GM21390 (cell line): ENCODE results near the gene IL34.

Experiments used
- ATAC-seq: cut with Tn5 transposase; IDR thresholded peaks from one replicate; pipeline ENCODE4 v1.9.1; 2021; ENCODE audit not compliant: unreplicated experiment

The IL34 gene

DNA sequence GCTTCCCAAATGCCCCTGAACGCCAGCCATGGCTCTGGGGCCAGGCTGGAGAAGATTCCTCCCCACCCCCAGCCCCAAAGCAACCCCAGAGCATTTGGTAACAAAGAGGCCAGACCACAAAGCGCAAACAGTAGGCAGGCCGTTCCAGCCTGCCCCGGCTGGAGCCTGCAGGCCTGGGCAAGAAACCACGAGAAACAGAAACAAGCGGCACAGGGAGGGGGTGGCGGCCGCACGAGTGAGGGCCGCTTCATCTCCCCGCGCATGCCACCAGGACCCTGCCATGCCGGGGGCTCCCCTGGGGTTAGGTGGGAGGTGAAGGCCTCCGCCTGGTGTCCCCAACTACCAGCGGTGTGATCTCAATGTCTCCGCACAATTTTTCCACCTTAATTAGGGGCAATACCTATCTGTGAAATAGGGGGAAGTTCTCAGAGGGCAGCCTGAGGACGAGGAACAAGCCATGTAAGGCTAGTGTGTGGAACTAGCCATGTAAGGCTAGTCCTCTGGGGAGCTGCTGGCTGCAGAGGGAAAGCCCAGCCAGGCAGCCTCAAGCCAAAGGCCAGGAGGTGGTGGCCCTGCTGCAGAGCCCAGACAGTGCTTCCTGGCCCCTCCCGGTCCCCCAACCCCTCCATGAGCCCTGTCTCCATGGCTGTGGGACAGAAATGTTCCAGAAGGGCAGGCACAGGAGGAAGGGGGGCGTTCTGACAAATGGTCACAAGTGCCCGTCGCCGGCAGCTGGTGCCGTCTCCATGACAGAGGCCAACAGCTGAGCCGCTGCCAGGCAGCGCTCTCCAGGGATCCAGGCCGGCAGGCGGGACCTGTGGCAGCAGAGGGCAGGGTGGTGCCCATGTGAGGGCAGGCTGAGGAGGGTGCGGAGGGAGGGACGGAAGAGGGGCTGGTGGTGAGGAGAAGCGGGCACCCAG, 54.0 kb downstream of the IL34 start:
- ATAC-seq, result no peak

DNA sequence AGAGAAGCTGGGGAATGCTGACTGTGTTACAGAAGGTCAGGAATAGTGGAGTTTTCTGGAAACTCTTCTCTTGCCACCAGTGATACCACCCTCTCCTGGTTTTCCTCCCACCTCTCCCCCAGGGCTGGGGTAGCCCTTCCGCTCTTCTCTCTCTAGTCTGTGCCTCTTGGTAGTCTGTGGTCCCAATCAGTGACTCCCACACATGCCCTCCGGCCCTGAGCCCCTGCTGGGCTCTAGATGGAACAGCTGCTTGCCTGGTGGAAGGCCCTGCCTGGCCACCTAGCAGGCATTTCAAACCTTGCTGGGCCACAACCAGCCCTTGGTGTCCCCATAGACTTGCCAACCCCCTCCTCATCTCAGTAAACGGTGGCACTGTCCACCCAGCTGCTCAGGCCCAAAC, 54.7 kb downstream of the IL34 start:
- ATAC-seq, result no peak

DNA sequence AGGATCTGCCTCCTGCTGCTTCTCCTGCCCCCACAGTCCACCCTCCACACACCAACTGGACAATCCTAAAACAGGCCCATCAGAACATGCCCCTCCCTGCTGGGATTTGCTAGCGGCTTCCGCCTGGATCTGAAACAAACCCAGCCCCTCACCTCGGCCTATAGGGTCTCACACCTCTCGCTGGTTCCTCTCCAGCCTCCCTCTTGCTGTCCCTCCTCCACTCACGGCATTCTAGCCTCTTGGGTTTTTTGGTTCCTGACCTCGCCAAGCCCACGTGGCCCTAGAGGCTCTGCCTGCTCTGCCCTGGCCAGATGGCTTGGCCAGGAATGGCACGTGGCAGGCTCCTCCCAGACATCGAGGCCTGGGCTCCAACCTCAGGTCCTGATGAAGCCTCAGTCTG, 55.2 kb downstream of the IL34 start:
- ATAC-seq, result no peak

DNA sequence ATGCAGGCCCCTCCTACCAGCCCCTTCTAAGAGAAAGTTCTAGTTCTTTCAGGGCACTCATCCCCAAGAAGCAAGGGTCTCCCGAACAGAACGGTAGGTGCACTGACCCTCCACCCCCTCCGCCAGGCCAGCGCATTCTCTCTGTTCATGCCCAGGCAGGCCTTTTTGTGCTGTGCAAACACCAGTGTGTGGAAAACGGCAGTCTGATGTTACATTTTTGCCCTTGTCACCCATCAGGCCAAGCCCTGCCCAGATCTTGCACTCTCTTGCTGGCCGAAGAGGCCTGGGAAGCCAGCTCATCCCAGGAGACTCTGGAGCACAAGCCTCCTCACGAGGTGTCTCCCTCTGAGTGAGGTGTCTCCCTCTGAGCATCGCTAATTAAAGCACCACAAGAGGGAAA, 55.6 kb downstream of the IL34 start:
- ATAC-seq, result no peak

DNA sequence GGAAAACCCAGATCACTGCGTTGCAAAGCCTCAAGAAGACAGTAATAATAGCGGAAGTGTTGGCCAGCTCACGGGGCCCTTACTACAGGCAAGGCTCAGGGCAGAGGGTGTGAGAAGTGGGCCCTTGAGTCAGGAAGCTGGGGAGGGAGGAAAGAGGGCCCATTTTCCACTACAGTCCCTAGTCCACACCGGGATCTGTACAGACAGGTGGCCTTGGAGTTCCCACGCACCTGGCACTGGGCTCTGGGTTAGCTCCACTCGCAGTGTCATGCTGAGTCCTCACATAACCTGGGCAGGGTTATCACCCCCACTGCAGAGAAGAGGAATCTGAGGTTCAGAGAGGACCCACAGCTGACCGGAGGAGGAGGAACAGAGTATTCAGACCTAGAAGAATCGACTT, 56.3 kb downstream of the IL34 start:
- ATAC-seq, result no peak

DNA sequence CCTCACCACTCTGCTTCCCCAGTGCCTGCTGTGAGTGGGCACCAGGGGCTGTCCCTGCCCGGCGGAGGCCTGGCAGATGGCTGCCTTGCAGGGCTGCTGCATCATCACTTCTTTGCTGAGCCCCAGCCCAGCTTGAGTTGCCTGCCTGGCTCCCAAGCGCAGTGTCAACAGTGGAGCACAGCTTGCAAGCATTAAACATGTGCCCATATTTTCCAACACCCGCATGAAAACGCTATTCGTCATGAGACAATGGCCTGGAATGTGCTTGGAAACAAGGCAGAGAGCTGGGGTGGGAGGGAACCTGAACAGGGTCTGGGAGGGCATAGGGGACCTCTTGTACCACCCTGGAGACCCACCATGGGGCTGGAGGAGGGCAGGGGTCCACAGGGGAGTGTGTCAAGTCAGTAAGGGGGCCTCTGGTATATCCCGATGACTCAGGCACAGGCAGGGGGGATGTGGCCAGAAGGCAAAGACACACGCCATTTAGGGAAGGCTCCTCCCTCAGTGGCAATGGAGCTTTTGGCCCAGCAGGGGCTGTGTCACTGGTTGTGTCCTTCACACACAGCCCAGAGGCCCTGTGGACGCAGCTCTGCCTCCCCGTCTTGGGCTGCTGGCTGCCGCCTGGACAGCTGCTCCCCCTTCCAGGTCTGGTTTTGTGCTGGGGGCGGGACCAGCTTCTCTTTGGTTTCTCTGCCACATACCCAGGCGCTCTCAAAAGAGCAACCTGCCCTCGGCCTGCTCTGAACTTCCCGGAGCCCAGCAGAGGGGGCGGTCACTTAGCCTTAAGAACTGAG, 56.9 kb downstream of the IL34 start:
- no peak for ATAC-seq

DNA sequence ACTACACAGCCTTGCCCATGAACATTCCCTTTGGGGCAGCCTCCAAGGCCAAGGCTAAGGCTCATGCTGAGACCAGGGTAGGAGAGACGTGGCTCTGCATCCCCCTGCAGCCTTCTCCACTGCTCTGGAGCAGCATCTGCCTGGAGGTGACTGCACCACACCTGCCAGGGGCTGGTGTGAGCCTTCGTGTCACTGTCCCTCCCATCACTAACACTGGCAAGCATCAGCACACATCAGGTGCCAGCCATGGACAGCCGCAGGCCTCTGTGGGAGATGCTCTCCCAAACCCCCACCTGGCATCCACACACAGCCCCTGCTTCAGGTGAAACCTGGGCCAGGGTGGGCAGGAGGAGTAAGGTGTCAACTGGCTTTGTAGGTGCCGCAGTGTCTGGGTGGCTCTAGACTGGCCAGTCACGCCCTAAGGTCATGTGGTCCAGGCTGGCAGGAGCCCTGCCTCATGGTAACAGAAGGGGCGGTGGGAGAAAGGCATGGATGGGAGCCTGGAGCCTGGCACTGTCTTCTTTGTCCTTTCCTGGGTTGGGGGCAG, 57.5 kb downstream of the IL34 start:
- ATAC-seq, result no peak

DNA sequence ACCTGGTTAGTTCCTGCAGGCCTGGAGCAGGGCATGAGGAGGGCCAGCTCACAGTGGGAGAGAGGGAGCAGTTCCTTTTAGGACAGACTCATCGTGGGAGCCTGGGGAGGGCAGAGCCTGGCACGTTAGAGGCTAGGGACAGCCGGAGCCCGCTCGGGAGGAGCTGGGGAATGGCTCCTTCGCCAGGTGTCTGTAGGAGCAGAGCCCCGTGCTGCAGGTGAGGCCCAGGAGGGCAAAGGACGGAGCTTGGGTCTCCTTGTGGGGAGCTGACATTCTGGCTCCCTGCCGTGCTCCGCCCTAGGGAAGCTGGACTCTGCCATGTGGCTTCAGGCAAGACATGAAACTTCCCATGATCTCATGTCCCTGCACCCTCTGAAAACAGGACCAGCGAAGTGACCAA, 58.2 kb downstream of the IL34 start:
- no peak for ATAC-seq

DNA sequence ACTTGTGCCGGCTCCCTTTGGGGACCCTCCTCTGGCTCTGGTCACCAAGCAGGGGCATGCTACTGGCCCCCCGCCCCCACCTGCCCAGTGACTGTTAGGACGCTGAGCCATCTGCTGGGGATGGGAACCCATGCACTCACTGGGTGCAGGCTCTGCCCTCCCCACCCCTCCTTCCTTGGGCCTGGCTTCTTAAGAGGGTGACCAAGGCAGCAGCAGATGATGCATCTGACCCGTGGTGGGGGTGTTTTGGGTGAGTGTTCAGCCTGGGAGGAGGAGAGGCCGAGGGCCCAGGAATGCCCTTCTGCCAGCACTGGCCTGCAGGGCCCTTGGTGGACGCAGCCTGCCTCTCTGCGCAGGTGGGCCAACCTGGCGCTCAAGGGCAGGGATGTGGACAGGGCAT, 58.7 kb downstream of the IL34 start:
- no peak for ATAC-seq

DNA sequence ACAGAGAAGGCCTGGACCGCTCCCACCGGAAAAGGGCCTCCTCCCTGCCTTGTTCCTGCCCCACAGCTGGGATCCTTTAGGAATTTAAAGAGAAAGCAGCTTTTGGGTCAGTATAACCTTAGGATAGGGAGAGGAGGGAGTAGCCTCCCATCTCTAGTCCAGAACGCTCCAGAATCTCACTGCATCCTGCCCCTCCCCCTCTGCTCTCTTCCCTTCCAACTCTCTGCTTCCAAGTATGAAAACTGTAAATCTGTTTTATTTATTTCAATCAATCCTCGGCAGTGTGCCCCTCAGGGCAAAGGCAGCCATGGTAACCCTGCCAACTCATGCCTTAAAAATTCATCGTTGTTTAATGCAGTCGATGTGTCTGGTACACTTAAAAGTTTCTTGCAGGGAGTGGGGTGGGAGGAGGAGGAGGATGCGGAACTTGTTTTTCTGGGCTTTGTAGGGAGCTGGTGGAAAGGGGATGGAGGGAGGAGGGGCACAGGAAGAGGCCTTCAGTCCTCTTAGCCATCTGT, 60.6 kb downstream of the IL34 start:
- ATAC-seq, result no peak

DNA sequence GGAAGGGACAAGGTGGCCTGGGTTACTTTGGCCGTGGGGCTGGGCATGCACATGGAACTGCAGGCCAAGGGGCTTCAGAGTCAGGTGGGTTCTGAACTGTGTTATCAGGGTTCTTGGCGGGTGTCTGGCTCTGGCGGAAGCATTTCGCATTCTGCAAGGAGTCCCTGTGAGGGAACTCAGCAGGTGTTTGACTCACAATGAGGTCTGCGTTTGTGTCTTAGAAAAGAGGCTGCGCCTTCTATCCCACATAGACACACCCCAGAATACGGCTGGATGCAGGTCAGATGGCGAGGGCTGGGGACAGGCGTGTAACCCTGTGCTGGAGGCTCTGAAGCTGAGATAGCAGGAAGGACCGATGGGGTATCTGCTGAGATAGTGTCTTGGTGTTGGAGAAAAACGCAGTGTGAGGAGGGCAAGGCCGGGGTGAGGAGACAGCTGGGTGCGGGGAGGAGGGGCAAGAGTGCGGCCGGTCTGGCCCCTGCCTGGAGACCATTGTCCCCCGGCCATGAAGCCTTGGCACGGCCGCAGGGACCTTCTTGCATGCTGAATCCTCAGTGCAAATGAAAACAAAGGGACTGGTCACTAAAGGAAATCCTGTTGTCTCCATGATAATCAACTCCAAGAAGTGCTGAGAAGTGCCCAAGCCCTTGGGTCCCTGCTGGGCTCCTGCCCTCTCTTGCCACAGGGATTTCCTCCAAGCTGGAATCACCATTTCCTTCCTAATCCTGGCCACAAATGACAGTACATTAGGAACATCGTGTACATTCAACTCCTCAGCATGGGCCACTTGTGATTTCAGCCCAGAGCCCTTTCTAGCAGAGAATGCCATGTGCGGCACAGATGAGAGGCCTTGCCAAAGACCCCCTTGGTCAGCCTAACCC, 62.2 kb downstream of the IL34 start:
- ATAC-seq, result no peak

DNA sequence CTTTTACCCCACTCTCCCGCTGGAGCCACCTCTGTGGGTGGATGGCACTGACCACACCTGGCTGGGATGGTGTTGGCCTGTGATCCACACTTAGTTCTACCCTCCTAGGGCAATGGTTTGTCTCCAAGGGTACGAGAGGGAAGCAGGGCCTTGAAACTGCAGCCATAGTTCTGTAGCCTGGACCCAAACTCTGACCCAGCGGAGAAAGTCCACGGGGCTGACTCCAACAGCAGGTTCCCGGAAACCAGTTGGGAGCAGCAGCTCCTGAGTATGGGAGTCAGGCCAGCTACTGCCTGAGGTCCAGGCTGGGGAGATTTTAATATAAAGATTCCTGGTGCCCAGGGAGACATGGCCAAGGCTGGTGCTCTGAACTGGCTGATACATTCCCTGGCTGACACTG, 63.1 kb downstream of the IL34 start:
- ATAC-seq, result no peak

DNA sequence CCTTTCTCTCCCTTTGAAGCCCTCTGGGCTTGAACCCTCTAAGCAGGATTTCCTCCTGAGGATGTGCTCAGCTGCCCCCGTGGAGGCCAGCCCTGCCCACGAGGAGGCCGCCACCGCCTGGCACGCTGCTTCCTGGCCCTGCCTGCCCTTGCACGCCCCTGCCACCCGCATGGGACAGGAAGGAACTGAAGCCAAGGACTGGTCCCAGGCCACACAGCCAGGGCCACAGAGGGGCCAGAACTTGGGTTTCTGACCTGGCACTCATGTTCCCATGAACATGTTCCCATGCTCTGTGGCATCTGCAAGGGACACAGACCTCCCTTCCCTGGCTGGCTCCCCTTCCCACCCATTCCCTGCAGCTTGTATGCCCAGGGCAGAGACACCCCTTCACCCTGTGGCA, 63.6 kb downstream of the IL34 start:
- ATAC-seq, result no peak
